Breast epithelium (tissue), 4 donors: ENCODE results near the gene SSBP4. TPM values are rescaled to one million over a fixed set of nuclear protein-coding genes. Genes with fewer than 3 reads are reported as not detected.
"Not testable (repeated sequence)": the region's sequence is repeated elsewhere in the genome, so short reads cannot be mapped to it uniquely, and the experiment has no call there.

ENCODE experiments used
- DNase-seq, 2 donors: peaks; one replicate each; pipeline ENCODE4 v3.0.0-alpha.2; 2019; ENCODE audit warnings: low spot score in 2 of 2
- H3K27ac ChIP-seq, 2 donors: fragments of 200-600 bp; sonication (generic) in 1 of 2; one replicate each; pipeline ENCODE4 v1.5.1; 2016 to 2019; ENCODE audit warnings: mild to moderate bottlenecking in 1 of 2
- H3K27me3 ChIP-seq, 2 donors: fragments of 200-600 bp; sonication (generic) in 1 of 2; one replicate each; pipeline versions ENCODE4 v1.5.1 to v1.6.0; 2017 to 2019; ENCODE audit warnings: control low read depth in 1 of 2, mild to moderate bottlenecking in 1 of 2
- H3K36me3 ChIP-seq: fragments of 200-600 bp; one replicate; pipeline ENCODE4 v1.5.1; 2019
- H3K4me1 ChIP-seq, 2 donors: fragments of 200-600 bp; sonication (generic); one replicate each; pipeline ENCODE4 v1.5.1; 2016 to 2019; ENCODE audit warnings: control low read depth in 1 of 2
- H3K4me3 ChIP-seq, 3 donors: fragments of 200-600 bp; sonication (generic); 1 replicate in 2 of 3; 2 replicates in 1 of 3; pipeline ENCODE4 v1.5.1; 2016 to 2019; ENCODE audit warnings: mild to moderate bottlenecking in 3 of 3, moderate library complexity in 2 of 3
- H3K9me3 ChIP-seq, 2 donors: fragments of 200-600 bp; sonication (generic) in 1 of 2; one replicate each; pipeline ENCODE4 v1.5.1; 2016 to 2019; ENCODE audit warnings: control low read depth in 1 of 2
- CTCF ChIP-seq, 3 donors: fragments of 450-650 bp; IDR thresholded peaks; one replicate each; pipeline ENCODE4 v1.5.1; 2016 to 2017; ENCODE audit warnings: antibody characterized with exemption in 3 of 3, mild to moderate bottlenecking in 3 of 3, moderate library complexity in 3 of 3
- POLR2A ChIP-seq: fragments of 450-650 bp; IDR thresholded peaks from one replicate; pipeline ENCODE4 v1.6.1; 2016; ENCODE audit warnings: antibody characterized with exemption, mild to moderate bottlenecking, moderate library complexity
- POLR2AphosphoS5 ChIP-seq, 3 donors: sonication (generic); formaldehyde crosslinking; IDR thresholded peaks; one replicate each; pipeline ENCODE4 v1.6.1; 2017; ENCODE audit warnings: antibody characterized with exemption in 3 of 3
- intact Hi-C: fragments of 100-400 bp; cut with DNase I; formaldehyde crosslinking; loops from one replicate; pipeline ENCODE4 v1.15.1; 2023; ENCODE audit warnings: low total_unique reads
- total RNA-seq, 3 donors: library from RNA; depleted of rRNA; stranded (reverse); fragments of >200 nt; gene quantifications; one replicate each; pipeline ENCODE4 v1.1.0, GENCODE V29; 2016

SSBP4 gene
- total RNA-seq, 3 donors from 2014 or later: 29.4 to 71.8 (median 46.7) TPM

DNA sequence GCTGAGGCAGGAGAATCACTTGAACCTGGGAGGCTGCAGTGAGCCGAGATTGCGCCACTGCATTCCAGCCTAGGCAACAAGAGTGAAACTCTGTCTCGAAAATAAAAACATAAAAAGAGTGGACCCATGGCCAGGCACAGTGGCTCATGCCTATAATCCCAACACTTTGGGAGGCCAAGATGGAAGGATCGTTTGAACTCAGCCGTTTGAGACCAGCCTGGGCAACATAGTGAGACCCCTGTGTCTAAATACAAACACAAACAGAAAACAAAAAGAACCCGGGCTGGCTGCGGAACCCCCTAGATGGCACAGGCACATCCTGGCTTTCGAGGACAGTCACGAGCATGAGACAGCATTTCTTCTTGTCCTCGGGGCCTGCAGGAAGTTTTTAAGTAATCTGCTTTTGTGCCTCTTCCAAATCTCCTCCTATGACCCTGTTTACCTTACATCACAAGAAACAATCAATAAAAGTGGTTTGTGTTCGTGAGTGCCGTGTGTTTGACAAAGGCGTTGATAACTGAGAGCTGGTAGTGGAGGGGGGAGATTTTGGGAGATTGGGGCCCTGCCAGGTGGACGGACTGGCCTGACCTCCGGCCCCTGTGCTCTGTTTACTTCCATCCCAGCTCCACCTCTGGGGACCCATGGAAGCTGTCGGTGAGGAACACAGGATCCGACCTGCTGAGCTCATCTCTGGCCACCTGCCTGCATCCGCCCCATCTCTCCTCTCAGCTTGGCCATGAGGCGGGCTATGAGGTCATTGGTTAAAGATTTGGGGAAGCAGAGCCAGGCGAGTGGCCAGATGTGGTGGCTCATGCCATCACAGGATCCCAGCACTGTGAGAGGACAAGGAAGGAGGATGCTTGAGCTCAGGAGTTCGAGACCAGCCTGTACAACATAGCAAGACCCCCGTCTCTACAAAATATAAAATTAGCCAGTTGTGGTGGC is 39.1 kb upstream of the SSBP4 start:
- no peak overlapping the region for H3K4me3 ChIP-seq
- peak; percentile 66 to 78 (median 72) for TF ChIP-seq POLR2AphosphoS5 (IDR thresholded peaks at IDR 0.05)
- no peak for TF ChIP-seq CTCF (IDR thresholded peaks at IDR 0.05)
- intact Hi-C loops: loop anchor here (10.0 kb wide), 1 partner anchor 1845 kb away; no protein-coding TSS in a partner anchor
- H3K9me3 ChIP-seq: no peaks in the 10 kb centered on the region
- H3K27me3 ChIP-seq: no peaks in the 10 kb centered on the region
- H3K4me1 ChIP-seq: no peaks in the 10 kb centered on the region
- no peaks in the 10 kb centered on the region for H3K36me3 ChIP-seq
- peak; percentile 94 to 97 for DNase-seq
- H3K27ac ChIP-seq: peak overlapping the region; percentile 87 to 88

- TF ChIP-seq POLR2A (no peak), CTCF (IDR thresholded peaks at IDR 0.05) (no peak), POLR2AphosphoS5 (IDR thresholded peaks at IDR 0.05) (no peak)
Observed at GRCh38 chr19:18380843-18381242, 38.4 kb upstream of the SSBP4 start.

DNA sequence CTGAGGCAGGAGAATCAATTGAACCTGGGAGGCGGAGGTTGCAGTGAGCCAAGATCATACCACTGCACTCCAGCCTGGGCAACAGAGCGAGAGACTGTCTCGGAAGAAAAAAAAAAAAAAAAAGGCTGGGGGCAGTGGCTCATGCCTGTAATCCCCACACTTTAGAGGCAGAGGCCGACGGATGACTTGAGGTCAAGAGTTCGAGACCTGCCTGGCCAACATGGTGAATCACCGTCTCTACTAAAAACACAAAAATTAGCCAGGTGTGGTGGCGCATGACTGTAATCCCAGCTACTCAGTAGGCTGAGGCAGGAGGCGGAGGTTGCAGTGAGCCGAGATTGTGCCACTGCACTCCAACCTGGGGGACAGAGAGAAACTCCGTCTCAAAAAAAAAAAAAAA is 35.6 kb upstream of the SSBP4 start:
- DNase-seq, H3K27ac ChIP-seq, H3K4me1 ChIP-seq, H3K9me3 ChIP-seq, H3K4me3 ChIP-seq, H3K36me3 ChIP-seq, H3K27me3 ChIP-seq: not testable (repeated sequence)
- intact Hi-C loops: loop anchor here (10.0 kb wide), 1 partner anchor 1849 kb away; no protein-coding TSS in a partner anchor

More at GRCh38 chr19:18380843-18381242, 38.4 kb upstream of the SSBP4 start:
- no peaks in the 10 kb centered on the region for H3K4me1 ChIP-seq
- peak overlapping the region; percentile 87 to 88 for H3K27ac ChIP-seq
- intact Hi-C loops: loop anchor here (10.0 kb wide), 1 partner anchor 1846 kb away; no protein-coding TSS in a partner anchor
- no peaks in the 10 kb centered on the region for H3K9me3 ChIP-seq
- no peak for DNase-seq
- H3K27me3 ChIP-seq: no peaks in the 10 kb centered on the region
- no peaks in the 10 kb centered on the region for H3K36me3 ChIP-seq
- no peak overlapping the region for H3K4me3 ChIP-seq

DNA sequence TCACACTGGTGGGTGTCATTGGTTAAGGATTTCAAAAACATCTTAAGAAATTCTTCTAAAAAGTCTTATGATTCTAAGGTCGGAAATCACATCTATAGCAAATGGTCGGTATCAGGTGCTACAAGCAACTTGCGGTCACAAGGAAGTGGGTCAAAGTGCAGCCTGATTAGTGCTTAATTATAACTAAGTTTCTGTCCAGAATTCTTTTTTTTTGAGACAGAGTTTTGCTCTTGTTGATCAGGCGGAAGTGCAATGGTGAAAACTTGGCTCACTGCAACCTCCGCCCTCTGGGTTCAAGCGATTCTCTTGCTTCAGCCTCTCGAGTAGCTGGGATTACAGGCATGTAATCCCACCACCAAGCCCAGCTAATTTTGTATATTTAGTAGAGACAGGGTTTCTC is 34.4 kb upstream of the SSBP4 start:
- Histone ChIP-seq H3K27me3 (no peaks in the 10 kb centered on the region), H3K4me3 (no peak overlapping the region), H3K9me3 (no peaks in the 10 kb centered on the region), H3K27ac (no peak overlapping the region), H3K4me1 (no peaks in the 10 kb centered on the region), H3K36me3 (no peaks in the 10 kb centered on the region)
- DNase-seq: no peak
- TF ChIP-seq POLR2AphosphoS5 (IDR thresholded peaks at IDR 0.05): no peak
- intact Hi-C loops: loop anchor here (10.0 kb wide), 1 partner anchor 1850 kb away; no protein-coding TSS in a partner anchor

- TF ChIP-seq POLR2AphosphoS5 (IDR thresholded peaks at IDR 0.05) (no peak), CTCF (IDR thresholded peaks at IDR 0.05) (no peak), POLR2A (no peak)
- no peak overlapping the region for H3K4me3 ChIP-seq
- no peaks in the 10 kb centered on the region for H3K36me3 ChIP-seq
- DNase-seq: no peak
- no peaks in the 10 kb centered on the region for H3K4me1 ChIP-seq
- H3K27ac ChIP-seq: peak overlapping the region; percentile 29 to 38
- H3K9me3 ChIP-seq: no peaks in the 10 kb centered on the region
- no peaks in the 10 kb centered on the region for H3K27me3 ChIP-seq
- intact Hi-C loops: loop anchor here (10.0 kb wide), 1 partner anchor 1851 kb away; no protein-coding TSS in a partner anchor
Observed at GRCh38 chr19:18385359-18385674, 33.9 kb upstream of the SSBP4 start.
